Endothelial cell (in vitro differentiated cells): Measurements from ENCODE around the gene TMEM87B. TPM values are rescaled to one million over a fixed set of nuclear protein-coding genes. Genes with fewer than 3 reads are reported as not detected.
A peak's percentile ranks its signal among the peaks of the same experiment; 100 is the strongest.

Experiments
- DNase-seq: peaks from one replicate; pipeline ENCODE4 v3.0.0; 2021; ENCODE audit warnings: low spot score
- H3K27ac Mint-ChIP-seq: one replicate; pipeline ENCODE4 v1.8.0; 2021; ENCODE audit warnings: mixed read lengths, inconsistent platforms; ENCODE audit not compliant: unreplicated experiment
- H3K27me3 Mint-ChIP-seq: one replicate; pipeline ENCODE4 v1.8.0; 2021; ENCODE audit warnings: mild to moderate bottlenecking, moderate library complexity, mixed read lengths, inconsistent platforms; ENCODE audit not compliant: unreplicated experiment
- H3K36me3 Mint-ChIP-seq: one replicate; pipeline ENCODE4 v1.8.0; 2021; ENCODE audit warnings: mild to moderate bottlenecking, low read depth, mixed read lengths, inconsistent platforms; ENCODE audit not compliant: unreplicated experiment
- H3K4me1 Mint-ChIP-seq: one replicate; pipeline ENCODE4 v1.8.0; 2021; ENCODE audit warnings: mild to moderate bottlenecking, mixed read lengths, inconsistent platforms; ENCODE audit not compliant: unreplicated experiment
- H3K4me3 Mint-ChIP-seq: one replicate; pipeline ENCODE4 v1.8.0; 2021; ENCODE audit warnings: mild to moderate bottlenecking, mixed read lengths, inconsistent platforms; ENCODE audit not compliant: unreplicated experiment
- H3K9me3 Mint-ChIP-seq: one replicate; pipeline ENCODE4 v1.8.0; 2021; ENCODE audit warnings: mixed read lengths, inconsistent platforms; ENCODE audit not compliant: unreplicated experiment
- CTCF ChIP-seq: fragments of 200-600 bp; sonication (generic); IDR thresholded peaks from one replicate; pipeline ENCODE4 v1.5.0; 2021; ENCODE audit warnings: antibody characterized with exemption; ENCODE audit not compliant: unreplicated experiment
- total RNA-seq: library from RNA; stranded (reverse); fragmentation: NEBNext Ultra II Directional; extraction: Animal tissue kit (Norgen Biotek cat#: 25700); gene quantifications from one replicate; pipeline ENCODE4 v1.2.1, GENCODE V29; 2021; ENCODE audit not compliant: unreplicated experiment

The TMEM87B gene
- total RNA-seq, 1 donor from 2014 or later: 22.6 TPM

DNA sequence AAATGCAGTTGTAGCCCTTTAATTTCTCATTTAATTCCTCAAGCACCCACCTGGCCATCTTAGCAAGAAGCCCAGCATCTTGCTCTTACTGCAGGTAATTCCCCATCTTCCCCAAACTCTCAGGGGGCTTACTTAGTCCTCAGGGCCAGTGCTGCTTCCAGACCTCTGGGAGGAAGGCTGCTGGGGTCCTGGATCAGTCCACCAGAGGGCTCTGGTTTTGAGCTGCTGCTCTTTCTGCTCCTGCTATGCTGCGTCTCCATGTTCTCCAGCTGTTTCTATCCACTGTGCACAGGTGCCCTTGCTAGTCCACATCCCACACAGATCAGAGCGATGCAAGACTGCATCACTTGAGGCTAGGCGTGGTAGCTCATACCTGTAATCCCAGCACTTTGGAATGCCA, 34.5 kb upstream of the TMEM87B start:
- Mint-ChIP-seq H3K4me3 (no peak overlapping the region), H3K27me3 (peaks cover 4% of the 10 kb centered on the region), H3K9me3 (no peaks in the 10 kb centered on the region), H3K36me3 (peaks cover 15% of the 10 kb centered on the region), H3K27ac (peak overlapping the region; percentile 7), H3K4me1 (peaks cover 37% of the 10 kb centered on the region)
- TF ChIP-seq CTCF: peak; percentile 13
- peak; percentile 36 for DNase-seq

DNA sequence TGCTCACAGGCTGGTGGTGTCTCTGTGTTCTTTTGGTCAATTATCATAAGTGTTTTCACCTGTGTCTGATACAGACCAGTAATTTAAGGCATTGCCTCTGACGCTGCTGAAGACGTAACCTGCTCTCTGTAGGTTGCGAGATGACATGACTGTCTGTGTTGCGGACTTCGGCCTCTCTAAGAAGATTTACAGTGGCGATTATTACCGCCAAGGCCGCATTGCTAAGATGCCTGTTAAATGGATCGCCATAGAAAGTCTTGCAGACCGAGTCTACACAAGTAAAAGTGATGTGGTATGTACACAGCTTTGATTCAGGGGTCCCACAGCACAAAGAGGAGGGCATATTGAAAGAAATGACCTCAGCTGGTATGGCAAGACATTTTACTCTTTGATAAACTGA, 33.8 kb upstream of the TMEM87B start:
- no peaks in the 10 kb centered on the region for H3K9me3 Mint-ChIP-seq
- peaks cover 4% of the 10 kb centered on the region for H3K27me3 Mint-ChIP-seq
- H3K4me3 Mint-ChIP-seq: no peak overlapping the region
- no peak for DNase-seq
- H3K27ac Mint-ChIP-seq: peak overlapping the region; percentile 80
- no peak for TF ChIP-seq CTCF
- peaks cover 12% of the 10 kb centered on the region for H3K36me3 Mint-ChIP-seq
- peaks cover 37% of the 10 kb centered on the region for H3K4me1 Mint-ChIP-seq

- H3K27me3 Mint-ChIP-seq: peaks cover 4% of the 10 kb centered on the region
- no peak for TF ChIP-seq CTCF
- no peak overlapping the region for H3K27ac Mint-ChIP-seq
- H3K4me1 Mint-ChIP-seq: peaks cover 37% of the 10 kb centered on the region
- H3K36me3 Mint-ChIP-seq: peaks cover 7% of the 10 kb centered on the region
- H3K4me3 Mint-ChIP-seq: peak overlapping the region; percentile 63
- no peak for DNase-seq
- H3K9me3 Mint-ChIP-seq: no peaks in the 10 kb centered on the region
Measured at GRCh38 chr2:112021781-112022231, 33.3 kb upstream of the TMEM87B start.

DNA sequence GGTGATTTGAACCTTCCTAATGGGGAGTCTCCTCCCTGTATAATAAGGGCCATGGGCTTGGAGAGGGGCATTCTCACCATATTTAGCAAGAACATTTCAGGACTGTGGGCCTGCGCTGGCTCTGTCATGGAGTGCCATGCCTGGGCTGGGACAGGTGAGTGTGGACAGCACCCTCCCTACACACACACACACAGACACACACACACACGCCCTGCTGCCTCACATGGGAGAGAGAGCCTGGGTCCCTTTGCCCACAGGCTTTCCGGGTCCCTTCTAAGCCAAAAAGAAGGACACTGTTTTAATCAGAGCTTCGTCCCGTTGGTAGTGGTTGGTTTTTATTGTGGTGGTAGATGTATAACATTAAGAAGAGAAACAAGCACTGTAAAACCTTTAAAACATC, 31.4 kb upstream of the TMEM87B start:
- H3K4me1 Mint-ChIP-seq: peaks cover 32% of the 10 kb centered on the region

GRCh38 chr2:112024231-112024630, 30.8 kb upstream of the TMEM87B start:
- H3K27me3 Mint-ChIP-seq: peaks cover 4% of the 10 kb centered on the region
- H3K27ac Mint-ChIP-seq: no peak overlapping the region
- H3K9me3 Mint-ChIP-seq: no peaks in the 10 kb centered on the region
- no peak for DNase-seq
- H3K4me1 Mint-ChIP-seq: peaks cover 27% of the 10 kb centered on the region
- H3K4me3 Mint-ChIP-seq: no peak overlapping the region
- peaks cover 3% of the 10 kb centered on the region for H3K36me3 Mint-ChIP-seq
- TF ChIP-seq CTCF: no peak

More for the DNA sequence above, 31.4 kb upstream of the TMEM87B start:
- no peaks in the 10 kb centered on the region for H3K9me3 Mint-ChIP-seq
- H3K27ac Mint-ChIP-seq: no peak overlapping the region
- no peak for TF ChIP-seq CTCF
- H3K27me3 Mint-ChIP-seq: peaks cover 4% of the 10 kb centered on the region
- DNase-seq: no peak
- no peak overlapping the region for H3K4me3 Mint-ChIP-seq
- H3K36me3 Mint-ChIP-seq: peaks cover 3% of the 10 kb centered on the region
